Smooth muscle cell (in vitro differentiated cells): Measurements from ENCODE around the gene ANKRD28. TPM values are rescaled to one million over a fixed set of nuclear protein-coding genes. Genes with fewer than 3 reads are reported as not detected.
"Not testable (repeated sequence)": the region's sequence is repeated elsewhere in the genome, so short reads cannot be mapped to it uniquely, and the experiment has no call there.

ENCODE experiments used
- DNase-seq: peaks from one replicate; lab custom pipeline; 2025; ENCODE audit not compliant: unreplicated experiment; lab: John Stamatoyannopoulos, UW
- H2AFZ ChIP-seq: fragments of 200-600 bp; sonication (generic); 2 replicates; pipeline ENCODE4 v1.6.0; 2016; ENCODE audit warnings: antibody characterized with exemption, low read depth, mild to moderate bottlenecking
- H3F3A ChIP-seq: fragments of 200-600 bp; sonication (generic); 2 replicates; pipeline ENCODE4 v1.6.0; 2017; ENCODE audit warnings: antibody characterized with exemption, low read depth
- H3K27ac ChIP-seq: fragments of 200-600 bp; sonication (generic); 2 replicates; pipeline ENCODE4 v1.5.1; 2016; ENCODE audit warnings: low read depth, mild to moderate bottlenecking
- H3K27me3 ChIP-seq: fragments of 200-600 bp; sonication (generic); 2 replicates; pipeline ENCODE4 v1.6.1; 2016; ENCODE audit warnings: low read depth, mild to moderate bottlenecking
- H3K36me3 ChIP-seq: fragments of 200-600 bp; sonication (generic); 2 replicates; pipeline ENCODE4 v1.5.1; 2016; ENCODE audit warnings: low read depth
- H3K4me1 ChIP-seq: fragments of 200-600 bp; sonication (generic); 2 replicates; pipeline ENCODE4 v1.5.1; 2016; ENCODE audit warnings: low read depth
- H3K4me2 ChIP-seq: fragments of 200-600 bp; sonication (generic); 2 replicates; pipeline ENCODE4 v1.6.0; 2016; ENCODE audit warnings: mild to moderate bottlenecking
- H3K4me3 ChIP-seq: fragments of 200-600 bp; sonication (generic); 2 replicates; pipeline ENCODE4 v1.5.1; 2016; ENCODE audit warnings: mild to moderate bottlenecking
- H3K79me2 ChIP-seq: fragments of 200-600 bp; sonication (generic); 2 replicates; pipeline ENCODE4 v1.6.0; 2016; ENCODE audit warnings: low read depth, mild to moderate bottlenecking
- H3K9ac ChIP-seq: fragments of 200-600 bp; sonication (generic); 2 replicates; pipeline ENCODE4 v1.6.0; 2016; ENCODE audit warnings: low read depth
- H3K9me3 ChIP-seq: fragments of 200-600 bp; sonication (generic); replicated peaks from 2 replicates; pipeline ENCODE4 v1.5.1; 2016; ENCODE audit warnings: low read depth
- H4K20me1 ChIP-seq: fragments of 200-600 bp; sonication (generic); 2 replicates; pipeline ENCODE4 v1.6.0; 2016; ENCODE audit warnings: low read depth
- CTCF ChIP-seq: fragments of 200-600 bp; sonication (generic); IDR thresholded peaks from 2 replicates; pipeline ENCODE4 v1.5.1; 2017; ENCODE audit warnings: borderline replicate concordance, mild to moderate bottlenecking, antibody characterized with exemption; ENCODE audit not compliant: insufficient read depth, poor library complexity, severe bottlenecking
- WGBS: methylation state at CpG from one replicate; pipeline ENCODE4 v1.1.7; 2016; ENCODE audit warnings: low lambda C conversion rate; 5-methylcytosine and 5-hydroxymethylcytosine counted together
- polyA plus RNA-seq: library from polyadenylated mRNA; unstranded; fragments of >200 nt; fragmentation: Nextera tagmentation; extraction: Ambion mirVana; gene quantifications from 2 replicates; pipeline ENCODE4 v1.2.1, GENCODE V29; 2016
- total RNA-seq: library from RNA; depleted of rRNA; stranded (reverse); fragments of >200 nt; gene quantifications from 2 replicates; pipeline ENCODE4 v1.2.3, GENCODE V29; 2014

The ANKRD28 gene
- total and polyA plus RNA-seq, 2 experiments from 2014 or later: 11.8 to 35.7 TPM

DNA sequence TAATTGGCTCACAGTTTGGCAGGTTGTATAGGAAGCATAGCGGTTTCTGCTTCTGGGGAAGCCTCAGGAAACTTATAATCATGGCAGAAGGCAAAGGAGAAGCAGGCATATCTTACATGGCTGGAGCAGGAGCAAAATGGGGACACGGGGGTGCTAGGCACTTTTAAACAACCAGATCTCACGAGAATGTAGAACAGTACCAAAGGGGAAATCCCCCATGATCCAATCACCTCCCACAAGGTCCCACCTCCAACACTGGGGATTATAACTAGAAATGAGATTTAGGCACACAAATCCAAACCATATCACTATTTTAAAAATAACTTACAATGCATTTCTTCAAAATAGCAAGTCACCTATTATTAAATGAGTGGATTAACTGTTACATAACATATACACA lies 47.1 kb upstream of the ANKRD28 start:
- Histone ChIP-seq H3K27ac (no peak overlapping the region), H3K4me1 (peaks cover 4% of the 10 kb centered on the region), H3K27me3 (no peaks in the 10 kb centered on the region), H2AFZ (no peak overlapping the region), H3K36me3 (no peaks in the 10 kb centered on the region), H3K4me2 (no peak overlapping the region), H3K4me3 (no peak overlapping the region), H3K9ac (no peak overlapping the region), H3K79me2 (peaks cover 29% of the 10 kb centered on the region), H3K9me3 (no peaks in the 10 kb centered on the region), H3F3A (no peaks in the 10 kb centered on the region), H4K20me1 (peaks cover 9% of the 10 kb centered on the region)
- DNase-seq: no peak
- no peak for TF ChIP-seq CTCF
- 96% methylated on average over 3 of the region's 3 CpGs for WGBS

GRCh38 chr3:15841091-15841973 lies 43.6 kb upstream of the ANKRD28 start:
- H3K79me2 ChIP-seq: peaks cover 30% of the 10 kb centered on the region

GRCh38 chr3:15839568-15839967 lies 41.8 kb upstream of the ANKRD28 start:
- WGBS: 98% methylated on average over 2 of the region's 2 CpGs
- Histone ChIP-seq H3K79me2 (peaks cover 44% of the 10 kb centered on the region), H3K36me3 (no peaks in the 10 kb centered on the region)

More at GRCh38 chr3:15841091-15841973, 43.6 kb upstream of the ANKRD28 start:
- not testable (repeated sequence) for H4K20me1 ChIP-seq, H3K9ac ChIP-seq, DNase-seq, H2AFZ ChIP-seq, H3K4me3 ChIP-seq, H3K36me3 ChIP-seq, H3K4me1 ChIP-seq, H3K27ac ChIP-seq, H3K27me3 ChIP-seq, H3K4me2 ChIP-seq, H3K9me3 ChIP-seq, H3F3A ChIP-seq
- 100% methylated on average over 4 of the region's 4 CpGs for WGBS

DNA sequence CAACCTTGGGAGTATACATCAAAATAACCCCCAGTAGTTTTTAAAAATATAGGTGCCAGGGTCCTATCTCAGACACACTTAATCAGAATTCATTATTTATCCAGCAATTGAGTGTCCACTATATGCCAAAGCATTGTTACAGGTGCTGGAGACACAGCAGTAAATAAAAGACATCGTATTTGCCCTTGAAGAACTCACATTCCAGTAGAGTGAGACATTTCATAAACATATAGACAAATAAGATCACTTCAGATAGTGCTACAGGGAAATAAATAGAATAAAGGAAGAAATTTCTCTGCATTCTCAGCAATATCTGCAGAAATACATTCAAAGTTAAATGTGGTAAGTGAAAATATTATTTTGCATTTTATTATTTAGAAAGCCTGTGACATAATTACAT lies 34.1 kb upstream of the ANKRD28 start:
- H3K4me3 ChIP-seq: no peak overlapping the region
- no peaks in the 10 kb centered on the region for H3K9me3 ChIP-seq
- 74% methylated on average over 1 of the region's 1 CpG for WGBS
- no peak for DNase-seq
- no peaks in the 10 kb centered on the region for H3K27me3 ChIP-seq
- peaks cover 7% of the 10 kb centered on the region for H4K20me1 ChIP-seq
- no peak for TF ChIP-seq CTCF
- peaks cover 30% of the 10 kb centered on the region for H3K79me2 ChIP-seq
- no peak overlapping the region for H3K9ac ChIP-seq
- H2AFZ ChIP-seq: no peak overlapping the region
- H3K27ac ChIP-seq: no peak overlapping the region
- H3F3A ChIP-seq: no peaks in the 10 kb centered on the region
- no peaks in the 10 kb centered on the region for H3K36me3 ChIP-seq
- no peaks in the 10 kb centered on the region for H3K4me1 ChIP-seq
- no peak overlapping the region for H3K4me2 ChIP-seq

More at GRCh38 chr3:15839568-15839967, 41.8 kb upstream of the ANKRD28 start:
- H3K9ac ChIP-seq: no peak overlapping the region
- no peaks in the 10 kb centered on the region for H3K9me3 ChIP-seq
- no peak for TF ChIP-seq CTCF
- H3K27ac ChIP-seq: no peak overlapping the region
- H3K27me3 ChIP-seq: no peaks in the 10 kb centered on the region
- no peak overlapping the region for H2AFZ ChIP-seq
- H3K4me1 ChIP-seq: no peaks in the 10 kb centered on the region
- no peak overlapping the region for H3K4me3 ChIP-seq
- H3K4me2 ChIP-seq: no peak overlapping the region
- no peaks in the 10 kb centered on the region for H4K20me1 ChIP-seq
- H3F3A ChIP-seq: no peaks in the 10 kb centered on the region
- no peak for DNase-seq
